BJ (cell line): ENCODE results near the gene DPY30. TPM values are rescaled to one million over a fixed set of nuclear protein-coding genes. Genes with fewer than 3 reads are reported as not detected.
"Not testable (repeated sequence)": the region's sequence is repeated elsewhere in the genome, so short reads cannot be mapped to it uniquely, and the experiment has no call there.

Experiments used
- CTCF ChIA-PET: fragments of 350-600 bp; formaldehyde crosslinking; extraction: SDS; loops from one replicate; lab custom pipeline; 2021; ENCODE audit warnings: antibody characterized with exemption, inconsistent platforms; lab: Yijun Ruan, JAX
- POLR2A ChIA-PET: fragments of 300-600 bp; sonication (Branson Sonifier 250); formaldehyde crosslinking; extraction: SDS; loops from one replicate; lab custom pipeline; 2021; ENCODE audit warnings: antibody characterized with exemption; lab: Charles Lee
- DNase-seq: peaks from one replicate; pipeline ENCODE4 v3.0.0-alpha.2; 2011; ENCODE audit warnings: low read depth
- H3K27me3 ChIP-seq: 2 replicates; pipeline ENCODE4 v1.6.0; 2011; ENCODE audit warnings: low read length; ENCODE audit not compliant: control insufficient read depth, insufficient read depth
- H3K36me3 ChIP-seq: 2 replicates; pipeline ENCODE4 v1.5.1; 2011; ENCODE audit warnings: low read length; ENCODE audit not compliant: control insufficient read depth, insufficient read depth
- H3K4me3 ChIP-seq: 2 replicates; pipeline ENCODE4 v1.5.1; 2011; ENCODE audit warnings: low read depth, mild to moderate bottlenecking, control low read depth, low read length
- polyA plus RNA-seq: library from polyadenylated mRNA; depleted of rRNA; stranded (reverse); fragments of >200 nt; gene quantifications from 2 replicates; pipeline ENCODE4 v1.2.3, GENCODE V29; 2011
- TF ChIP-seq, protein P1 (sequence below): IDR thresholded peaks from 2 replicates; pipeline ENCODE4 v1.5.1; 2011; ENCODE audit warnings: low read depth, mild to moderate bottlenecking, control low read depth, inconsistent platforms, low read length, moderate library complexity; ENCODE audit not compliant: insufficient read depth

DPY30 gene
- polyA plus RNA-seq, 1 experiment, result 35.3 TPM

DNA sequence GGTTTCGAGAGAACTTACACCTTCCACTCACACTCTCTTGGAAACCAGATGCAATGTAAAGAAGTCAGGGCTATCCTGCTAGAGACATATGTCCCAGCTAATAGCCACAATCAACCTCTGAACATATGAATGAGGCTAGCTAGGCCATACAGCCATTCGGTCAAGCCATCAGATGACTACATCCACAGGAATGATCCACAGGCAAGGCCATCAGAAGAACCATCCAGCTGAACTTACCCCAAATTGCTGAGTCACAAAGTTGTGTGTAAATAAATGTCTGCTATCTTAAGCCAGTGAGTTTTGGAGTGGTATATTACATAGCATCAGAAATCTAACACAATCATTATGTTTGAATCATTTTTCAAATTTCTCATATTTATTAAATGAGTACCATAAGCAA lies 18.5 kb upstream of the DPY30 start:
- ChIA-PET POLR2A (no interaction called here), CTCF (interaction anchor here (1.3 kb wide), 1 partner anchor 18 kb away, joined by 3 read pairs; the partner anchor contains the start of gene DPY30)
- no peaks in the 10 kb centered on the region for H3K36me3 ChIP-seq
- no peaks in the 10 kb centered on the region for H3K27me3 ChIP-seq
- TF ChIP-seq, protein P1, sequence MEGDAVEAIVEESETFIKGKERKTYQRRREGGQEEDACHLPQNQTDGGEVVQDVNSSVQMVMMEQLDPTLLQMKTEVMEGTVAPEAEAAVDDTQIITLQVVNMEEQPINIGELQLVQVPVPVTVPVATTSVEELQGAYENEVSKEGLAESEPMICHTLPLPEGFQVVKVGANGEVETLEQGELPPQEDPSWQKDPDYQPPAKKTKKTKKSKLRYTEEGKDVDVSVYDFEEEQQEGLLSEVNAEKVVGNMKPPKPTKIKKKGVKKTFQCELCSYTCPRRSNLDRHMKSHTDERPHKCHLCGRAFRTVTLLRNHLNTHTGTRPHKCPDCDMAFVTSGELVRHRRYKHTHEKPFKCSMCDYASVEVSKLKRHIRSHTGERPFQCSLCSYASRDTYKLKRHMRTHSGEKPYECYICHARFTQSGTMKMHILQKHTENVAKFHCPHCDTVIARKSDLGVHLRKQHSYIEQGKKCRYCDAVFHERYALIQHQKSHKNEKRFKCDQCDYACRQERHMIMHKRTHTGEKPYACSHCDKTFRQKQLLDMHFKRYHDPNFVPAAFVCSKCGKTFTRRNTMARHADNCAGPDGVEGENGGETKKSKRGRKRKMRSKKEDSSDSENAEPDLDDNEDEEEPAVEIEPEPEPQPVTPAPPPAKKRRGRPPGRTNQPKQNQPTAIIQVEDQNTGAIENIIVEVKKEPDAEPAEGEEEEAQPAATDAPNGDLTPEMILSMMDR, result no peak
- DNase-seq, result no peak
- no peak overlapping the region for H3K4me3 ChIP-seq

GRCh38 chr2:32054583-32054982 lies 15.0 kb upstream of the DPY30 start:
- H3K4me3 ChIP-seq, POLR2A ChIA-PET, H3K36me3 ChIP-seq, DNase-seq, H3K27me3 ChIP-seq: not testable (repeated sequence)
- CTCF ChIA-PET, result interaction anchor here (0.7 to 1.3 kb wide), 2 partner anchors 9 to 51 kb away, joined by 3 read pairs; partner anchors contain the start of gene SPAST

- Histone ChIP-seq H3K4me3 (no peak overlapping the region), H3K27me3 (no peaks in the 10 kb centered on the region), H3K36me3 (no peaks in the 10 kb centered on the region)
- ChIA-PET POLR2A (interaction anchor here (0.7 kb wide), 1 partner anchor 10 kb away, joined by 8 read pairs; no protein-coding TSS in a partner anchor), CTCF (interaction anchor here (0.6 kb wide), 1 partner anchor 70 kb away, joined by 3 read pairs; no protein-coding TSS in a partner anchor)
- DNase-seq, result no peak
- TF ChIP-seq, protein P1, result no peak
Observed at GRCh38 chr2:32051836-32052439, 12.3 kb upstream of the DPY30 start.

GRCh38 chr2:32043561-32043960 lies 4.0 kb upstream of the DPY30 start:
- CTCF ChIA-PET, result no interaction called here
- H3K27me3 ChIP-seq, result no peaks in the 10 kb centered on the region
- no peak for DNase-seq
- TF ChIP-seq, protein P1, result no peak
- POLR2A ChIA-PET, result no interaction called here
- no peaks in the 10 kb centered on the region for H3K36me3 ChIP-seq
- no peak overlapping the region for H3K4me3 ChIP-seq

GRCh38 chr2:32034198-32034887 lies 5.3 kb downstream of the DPY30 start:
- POLR2A ChIA-PET, H3K36me3 ChIP-seq, H3K4me3 ChIP-seq, CTCF ChIA-PET, DNase-seq, H3K27me3 ChIP-seq: not testable (repeated sequence)

DNA sequence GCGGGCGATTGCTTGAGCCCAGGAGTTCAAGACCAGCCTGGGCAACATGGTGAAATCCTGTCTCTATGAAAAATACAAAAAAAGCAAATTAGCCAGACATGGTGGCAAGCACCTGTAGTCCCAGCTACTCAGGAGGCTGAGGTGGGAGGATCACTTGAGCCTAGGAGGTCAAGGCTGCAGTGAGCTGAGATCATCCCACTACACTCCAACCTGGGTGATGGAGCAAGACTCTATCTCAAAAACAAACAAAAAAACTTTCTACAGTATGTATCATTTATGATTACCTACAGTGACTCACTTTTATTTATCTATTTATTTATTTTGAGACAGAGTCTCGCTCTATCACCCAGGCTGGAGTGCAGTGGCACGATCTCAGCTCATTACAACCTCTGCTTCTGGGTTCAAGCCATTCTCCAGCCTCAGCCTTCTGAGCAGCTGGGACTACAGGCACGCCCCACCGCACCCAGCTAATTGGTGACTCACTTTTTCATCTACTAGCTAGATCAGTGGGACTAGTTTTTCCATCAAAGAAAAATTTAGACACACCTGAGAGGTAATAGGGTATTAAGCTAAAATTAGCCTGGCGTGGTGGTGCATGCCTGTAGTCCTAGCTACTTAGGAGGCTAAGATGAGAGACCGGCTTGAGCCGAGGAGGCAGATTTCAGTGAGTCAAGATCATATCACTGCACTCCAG lies 20.7 kb downstream of the DPY30 start:
- H3K36me3 ChIP-seq, DNase-seq, H3K27me3 ChIP-seq, POLR2A ChIA-PET, H3K4me3 ChIP-seq: not testable (repeated sequence)
- CTCF ChIA-PET, result interaction anchor here (1.1 kb wide), 1 partner anchor 8 kb away, joined by 3 read pairs; no protein-coding TSS in a partner anchor
